Measurements from ENCODE around the gene SLC23A1.

DNA sequence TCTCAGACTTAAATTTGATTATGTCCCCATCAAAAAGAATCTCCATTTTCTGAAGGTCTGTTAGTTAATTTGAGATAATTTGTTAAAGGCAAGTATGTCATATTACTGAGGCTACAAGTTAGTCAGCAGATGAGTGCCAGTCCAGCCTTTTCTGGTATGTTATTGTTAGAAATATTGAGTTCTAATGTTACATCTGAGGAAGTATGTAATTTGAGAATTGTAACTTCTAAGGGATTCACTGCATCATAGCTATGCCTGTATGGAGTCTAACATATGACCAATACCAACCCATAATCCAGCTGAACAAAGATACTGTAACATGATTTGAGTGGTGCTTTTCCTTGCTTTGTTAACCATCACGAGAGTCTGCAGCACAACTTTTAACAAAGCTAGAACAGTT lies 13.9 kb downstream of the SLC23A1 start:
- TF ChIP-seq EZH2 (IDR thresholded peaks at IDR 0.05; ENCODE audit: borderline replicate concordance, low read depth, low read length, poor library complexity, severe bottlenecking), result no peak
- TF ChIP-seq, protein P1, sequence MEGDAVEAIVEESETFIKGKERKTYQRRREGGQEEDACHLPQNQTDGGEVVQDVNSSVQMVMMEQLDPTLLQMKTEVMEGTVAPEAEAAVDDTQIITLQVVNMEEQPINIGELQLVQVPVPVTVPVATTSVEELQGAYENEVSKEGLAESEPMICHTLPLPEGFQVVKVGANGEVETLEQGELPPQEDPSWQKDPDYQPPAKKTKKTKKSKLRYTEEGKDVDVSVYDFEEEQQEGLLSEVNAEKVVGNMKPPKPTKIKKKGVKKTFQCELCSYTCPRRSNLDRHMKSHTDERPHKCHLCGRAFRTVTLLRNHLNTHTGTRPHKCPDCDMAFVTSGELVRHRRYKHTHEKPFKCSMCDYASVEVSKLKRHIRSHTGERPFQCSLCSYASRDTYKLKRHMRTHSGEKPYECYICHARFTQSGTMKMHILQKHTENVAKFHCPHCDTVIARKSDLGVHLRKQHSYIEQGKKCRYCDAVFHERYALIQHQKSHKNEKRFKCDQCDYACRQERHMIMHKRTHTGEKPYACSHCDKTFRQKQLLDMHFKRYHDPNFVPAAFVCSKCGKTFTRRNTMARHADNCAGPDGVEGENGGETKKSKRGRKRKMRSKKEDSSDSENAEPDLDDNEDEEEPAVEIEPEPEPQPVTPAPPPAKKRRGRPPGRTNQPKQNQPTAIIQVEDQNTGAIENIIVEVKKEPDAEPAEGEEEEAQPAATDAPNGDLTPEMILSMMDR (conservative IDR thresholded peaks at IDR 0.05; ENCODE audit: low read depth, low read length), result no peak

Data from A673 (cell line).